A549 treated with CpdA at 1 μM for 4 hours (cell line): ENCODE measurements around the gene MELTF. TPM values are rescaled to one million over a fixed set of nuclear protein-coding genes. Genes with fewer than 3 reads are reported as not detected.

Experiments
- total RNA-seq: library from RNA; stranded (reverse); fragments of 200-300 nt; extraction: Qiagen RNA extraction; gene quantifications from 5 replicates; pipeline ENCODE4 v1.2.3, GENCODE V29; 2022; ENCODE audit warnings: low read depth

MELTF gene
- 44.6 to 62.2 TPM (median 52.5 TPM) in 5 replicates for total RNA-seq

DNA sequence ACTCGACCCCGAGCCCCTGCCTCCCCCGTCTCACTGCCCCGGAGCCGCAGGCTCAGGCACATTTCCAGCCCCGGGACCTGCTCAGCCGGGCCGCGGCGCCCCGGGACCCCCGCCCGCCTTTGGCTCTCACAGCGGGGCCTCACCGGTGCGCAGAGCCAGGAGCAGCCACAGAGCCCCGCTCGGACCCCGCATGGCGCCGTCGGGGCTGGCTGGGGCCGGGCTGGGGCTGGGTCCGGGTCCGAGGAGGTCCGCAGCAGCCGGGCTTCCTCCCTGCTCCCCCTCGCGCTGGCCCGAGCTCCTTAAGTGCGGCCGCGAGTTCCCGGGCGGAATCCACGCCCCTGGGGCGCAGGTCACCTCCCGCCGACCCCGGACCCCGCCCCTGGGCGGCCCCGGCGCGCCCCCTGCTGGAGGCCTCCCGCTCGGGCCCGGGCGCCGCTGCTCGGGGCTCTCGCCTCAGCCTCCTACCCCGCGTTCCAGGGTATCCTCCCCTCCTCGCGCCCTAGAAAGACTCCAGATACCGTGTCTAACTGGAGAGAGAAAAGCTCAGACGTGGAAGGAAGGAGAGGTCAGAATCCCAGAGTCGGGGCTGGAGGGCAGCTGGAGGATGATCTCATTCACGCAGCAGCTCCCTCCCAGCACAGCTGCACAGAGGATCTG is at the start of gene MELTF:
Gene MELTF, minus strand, starts transcription at position 307 of the 657 bp plus-strand sequence. Its CDS starts 115 bp downstream, at position 192.

DNA sequence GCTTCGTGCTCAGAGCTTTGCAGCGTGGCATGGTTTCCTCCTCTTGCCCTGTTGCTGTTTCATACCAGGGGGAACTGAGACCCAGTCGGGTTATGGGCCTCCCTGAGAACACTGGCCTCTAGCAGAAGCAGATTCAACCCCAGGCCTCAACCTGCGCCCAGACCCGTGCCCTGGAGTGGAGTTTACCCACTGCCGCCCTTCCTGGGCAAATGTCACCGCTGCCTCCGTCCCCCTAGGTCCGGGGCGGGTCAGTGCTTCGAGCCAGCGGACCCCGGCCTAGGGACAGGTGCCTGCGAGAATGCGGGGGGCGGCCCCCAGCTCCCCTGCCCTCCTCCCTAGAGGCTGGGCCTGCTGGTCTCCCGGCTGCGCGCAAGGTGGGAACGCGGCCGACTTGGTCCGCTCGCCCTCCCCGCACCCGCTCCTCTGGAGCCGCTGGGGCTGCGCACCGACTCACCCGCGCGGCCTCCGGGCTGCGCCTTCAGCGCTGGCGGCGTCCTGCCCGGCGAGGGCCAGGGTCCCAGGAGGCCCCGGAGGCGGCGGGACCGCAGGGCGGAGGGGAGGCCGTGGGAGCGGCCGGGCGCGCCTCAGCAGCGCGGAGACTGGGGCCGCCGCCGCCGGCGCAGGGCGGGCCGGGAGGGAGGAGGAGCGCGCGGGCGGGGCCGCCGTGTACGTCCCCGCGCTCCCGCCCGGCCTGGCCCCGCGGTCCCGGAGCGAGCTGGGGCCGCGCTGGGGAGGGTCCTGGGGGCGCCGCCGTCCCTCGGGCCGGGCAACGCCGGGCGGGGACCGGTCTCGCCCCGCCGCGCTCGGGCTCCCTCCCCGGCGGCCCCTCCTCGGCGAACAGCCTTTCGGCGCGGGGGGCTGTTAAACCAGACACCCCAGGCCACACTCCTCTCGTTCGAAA is 61.1 kb downstream of the MELTF start, which contains the start of gene PIGZ:
Gene PIGZ, minus strand, starts transcription at position 601 of the 901 bp plus-strand sequence. CDS start 16,802 bp downstream, outside the sequence.

Other genes starting within 250 kb of the MELTF start
- gene SENP5, start 161.9 kb downstream of the MELTF start, total RNA-seq, result 5.4 to 8.7 TPM (median 7.2 TPM) in 5 replicates
- gene NCBP2, start 87.3 kb downstream of the MELTF start, total RNA-seq, result 45.3 to 54.3 TPM (median 47.6 TPM) in 5 replicates
- gene PIGZ, start 61.0 kb downstream of the MELTF start, total RNA-seq, result 0.94 to 1.6 TPM (median 1.3 TPM) in 5 replicates